IMR-90 (cell line): ENCODE measurements around the gene VPS18. TPM values are rescaled to one million over a fixed set of nuclear protein-coding genes. Genes with fewer than 3 reads are reported as not detected.

Experiments
- ATAC-seq: fragments of 200-7000 bp; cut with Tn5 transposase; 2 replicates; pipeline ENCODE4 v1.9.1; 2020; ENCODE audit warnings: low read depth, mild to moderate bottlenecking, moderate library complexity
- BruUV-seq: library from RNA; stranded (reverse); fragments of 400-500 nt; replicated peaks from 2 replicates; lab custom pipeline; 2021; lab: Mats Ljungman, UMichigan
- CTCF ChIA-PET: fragments of 300-600 bp; formaldehyde crosslinking; extraction: SDS; loops from one replicate; lab custom pipeline; 2021; ENCODE audit warnings: antibody characterized with exemption; lab: Yijun Ruan, JAX
- POLR2A ChIA-PET: fragments of 300-600 bp; sonication (Branson Sonifier 250); formaldehyde crosslinking; loops from one replicate; lab custom pipeline; 2022; ENCODE audit warnings: antibody characterized with exemption; ENCODE audit not compliant: unreplicated experiment; lab: Charles Lee
- DNase-seq: peaks from one replicate; pipeline ENCODE4 v3.0.0; 2013
- H2AFZ ChIP-seq: replicated peaks from 2 replicates; pipeline ENCODE3; 2013; ENCODE audit warnings: low read length, mild to moderate bottlenecking; ENCODE audit not compliant: poor library complexity
- H2AK5ac ChIP-seq: 2 replicates; pipeline ENCODE4 v1.6.1; 2013; ENCODE audit warnings: low read depth, low read length, inconsistent platforms
- H2AK9ac ChIP-seq: replicated peaks from 2 replicates; pipeline ENCODE3; 2013; ENCODE audit warnings: mild to moderate bottlenecking, low read depth, low read length, moderate library complexity; ENCODE audit not compliant: poor library complexity
- H2BK120ac ChIP-seq: 2 replicates; pipeline ENCODE4 v1.6.1; 2013; ENCODE audit warnings: low read depth, low read length, inconsistent platforms
- H2BK15ac ChIP-seq: 3 replicates; pipeline ENCODE4 v1.6.1; 2013; ENCODE audit warnings: low read depth, low read length, inconsistent platforms
- H2BK20ac ChIP-seq: 2 replicates; pipeline ENCODE4 v1.6.1; 2013; ENCODE audit warnings: low read depth, mild to moderate bottlenecking, inconsistent platforms, low read length, moderate library complexity
- H2BK5ac ChIP-seq: 2 replicates; pipeline ENCODE4 v1.6.1; 2013; ENCODE audit warnings: mild to moderate bottlenecking, low read depth, low read length, inconsistent platforms; ENCODE audit not compliant: poor library complexity, severe bottlenecking
- H3K14ac ChIP-seq: replicated peaks from 2 replicates; pipeline ENCODE4 v1.6.1; 2013; ENCODE audit warnings: low read depth, low read length, inconsistent platforms
- H3K18ac ChIP-seq: 2 replicates; pipeline ENCODE4 v1.6.1; 2013; ENCODE audit warnings: low read depth, low read length, control low read depth
- H3K23ac ChIP-seq: 2 replicates; pipeline ENCODE4 v1.6.1; 2013; ENCODE audit warnings: low read depth, low read length, inconsistent platforms
- H3K27ac ChIP-seq: 2 replicates; pipeline ENCODE4 v1.5.1; 2013; ENCODE audit warnings: mild to moderate bottlenecking, control low read depth, low read length; ENCODE audit not compliant: insufficient read depth
- H3K27me3 ChIP-seq: 2 replicates; pipeline ENCODE4 v1.6.1; 2013; ENCODE audit warnings: low read length; ENCODE audit not compliant: control insufficient read depth, insufficient read depth
- H3K36me3 ChIP-seq: 2 replicates; pipeline ENCODE4 v1.6.1; 2013; ENCODE audit warnings: low read length, mixed read lengths; ENCODE audit not compliant: control insufficient read depth, insufficient read depth
- H3K4ac ChIP-seq: 2 replicates; pipeline ENCODE4 v1.6.1; 2013; ENCODE audit warnings: low read depth, low read length, inconsistent platforms
- H3K4me1 ChIP-seq: 2 replicates; pipeline ENCODE4 v1.6.1; 2013; ENCODE audit warnings: low read length, mixed read lengths; ENCODE audit not compliant: control insufficient read depth, insufficient read depth
- H3K4me2 ChIP-seq: 2 replicates; pipeline ENCODE4 v1.6.1; 2013; ENCODE audit warnings: low read depth, mild to moderate bottlenecking, control low read depth, low read length, moderate library complexity
- H3K4me3 ChIP-seq: 2 replicates; pipeline ENCODE4 v1.5.1; 2013; ENCODE audit warnings: low read depth, mild to moderate bottlenecking, control low read depth, low read length, moderate library complexity; ENCODE audit not compliant: insufficient read depth
- H3K56ac ChIP-seq: 2 replicates; pipeline ENCODE4 v1.6.1; 2013; ENCODE audit warnings: low read length, inconsistent platforms; ENCODE audit not compliant: insufficient read depth; ENCODE audit errors: extremely low read depth
- H3K79me1 ChIP-seq, 2 experiments: 2 replicates each; pipeline ENCODE4 v1.6.1; 2013; ENCODE audit warnings: low read length in 2 of 2, inconsistent platforms in 1 of 2, low read depth in 1 of 2
- H3K9ac ChIP-seq: 2 replicates; pipeline ENCODE4 v1.6.1; 2013; ENCODE audit warnings: low read depth, low read length, control low read depth
- H3K9me1 ChIP-seq: 2 replicates; pipeline ENCODE4 v1.6.1; 2013; ENCODE audit warnings: low read length, inconsistent platforms; ENCODE audit not compliant: insufficient read depth
- H3K9me3 ChIP-seq: 2 replicates; pipeline ENCODE4 v1.6.1; 2013; ENCODE audit warnings: low read length; ENCODE audit not compliant: control insufficient read depth, insufficient read depth
- H4K20me1 ChIP-seq: 2 replicates; pipeline ENCODE4 v1.6.1; 2013; ENCODE audit warnings: low read length, inconsistent platforms; ENCODE audit not compliant: insufficient read depth
- H4K5ac ChIP-seq: 2 replicates; pipeline ENCODE4 v1.6.1; 2013; ENCODE audit warnings: mild to moderate bottlenecking, low read depth, low read length, control low read depth
- H4K8ac ChIP-seq, 2 experiments: 2 replicates each; pipeline ENCODE4 v1.6.1; 2013; ENCODE audit warnings: low read depth in 2 of 2, low read length in 2 of 2, control low read depth in 1 of 2, inconsistent platforms in 1 of 2
- H4K91ac ChIP-seq: 2 replicates; pipeline ENCODE4 v1.6.1; 2013; ENCODE audit warnings: low read depth, low read length, inconsistent platforms; ENCODE audit not compliant: insufficient read depth
- BHLHE40 ChIP-seq: fragments of 150-350 bp; IDR thresholded peaks from 2 replicates; pipeline ENCODE4 v1.6.1; 2016; ENCODE audit warnings: mild to moderate bottlenecking, low read depth, low read length
- FOS ChIP-seq: fragments of 150-350 bp; IDR thresholded peaks from 2 replicates; pipeline ENCODE4 v1.6.1; 2016; ENCODE audit warnings: low read depth, low read length
- MXI1 ChIP-seq: IDR thresholded peaks from 2 replicates; pipeline ENCODE4 v1.6.1; 2012; ENCODE audit warnings: low read depth, mild to moderate bottlenecking, low read length, moderate library complexity, borderline replicate concordance
- NFE2L2 ChIP-seq: fragments of 150-350 bp; IDR thresholded peaks from 2 replicates; pipeline ENCODE4 v1.6.1; 2016; ENCODE audit warnings: low read depth, mild to moderate bottlenecking, low read length
- RCOR1 ChIP-seq: IDR thresholded peaks from 2 replicates; pipeline ENCODE4 v1.6.1; 2012; ENCODE audit warnings: mild to moderate bottlenecking, low read length, improper control_type of control experiment; ENCODE audit not compliant: insufficient replicate concordance
- RFX5 ChIP-seq: IDR thresholded peaks from 2 replicates; pipeline ENCODE4 v1.8.0; 2012; ENCODE audit warnings: low read depth, mild to moderate bottlenecking, low read length, moderate library complexity
- WGBS, 2 experiments: methylation state at CpG; one replicate each; pipeline versions ENCODE4 v1.1.5 to v1.1.7; 2013; ENCODE audit warnings: missing lambda C conversion rate in 2 of 2; ENCODE audit not compliant: insufficient read length in 1 of 2; ENCODE audit errors: extremely low coverage in 2 of 2; 5-methylcytosine and 5-hydroxymethylcytosine counted together
- dilution Hi-C: fragments of 300-500 bp; cut with HindIII; formaldehyde crosslinking; loops from one replicate; pipeline ENCODE4 v1.14.3; 2018; ENCODE audit warnings: low sequenced_read_pairs; ENCODE audit not compliant: unreplicated experiment
- in situ Hi-C: fragments of 300-500 bp; cut with MboI; formaldehyde crosslinking; loops from 3 replicates; pipeline ENCODE4 v1.14.3; 2019; ENCODE audit warnings: low sequenced_read_pairs, inconsistent platforms, mixed read lengths
- intact Hi-C: fragments of 100-400 bp; cut with micrococcal nuclease; formaldehyde crosslinking; loops from 2 replicates; pipeline ENCODE4 v1.10.0; 2022
- polyA plus RNA-seq, 3 experiments: library from polyadenylated mRNA; depleted of rRNA; stranded (reverse); fragments of >200 nt; gene quantifications; 2 replicates each; pipeline ENCODE4 v1.2.3, GENCODE V29; 2012; ENCODE audit warnings: low replicate concordance in 1 of 3
- total RNA-seq: library from RNA; depleted of rRNA; stranded (reverse); fragments of >200 nt; gene quantifications from 2 replicates; pipeline ENCODE4 v1.2.3, GENCODE V29; 2012
- TF ChIP-seq, protein P1 (sequence below): fragments of 150-350 bp; IDR thresholded peaks from 2 replicates; pipeline ENCODE4 v1.6.1; 2016; ENCODE audit warnings: low read depth, mild to moderate bottlenecking, low read length, moderate library complexity, borderline replicate concordance

VPS18 gene
- total and polyA plus RNA-seq, 2 of the 4 experiments (the other 2 are of a cell fraction), result 19.3 to 32.3 TPM

DNA sequence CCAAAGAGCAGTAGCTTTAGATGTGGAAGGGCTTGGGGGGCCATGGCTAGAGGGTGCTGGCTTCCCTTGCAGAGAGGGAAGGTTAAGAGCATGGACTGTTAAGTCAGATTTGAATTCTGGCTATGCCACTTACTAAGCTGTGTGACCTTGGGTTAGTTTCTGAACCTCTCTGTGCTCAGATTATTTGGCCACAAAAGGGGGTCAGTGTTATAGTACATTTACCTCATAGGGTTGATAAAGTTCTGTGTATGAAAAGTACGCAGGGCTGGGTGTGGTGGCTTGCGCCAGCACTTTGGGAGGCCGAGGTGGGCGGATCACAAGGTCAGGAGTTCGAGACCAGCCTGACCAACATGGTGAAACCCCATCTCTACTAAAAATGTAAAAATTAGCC, 6.8 kb downstream of the VPS18 start:
- no peak for TF ChIP-seq FOS
- no peak for TF ChIP-seq RCOR1
- TF ChIP-seq BHLHE40, result no peak
- TF ChIP-seq MXI1, result no peak
- TF ChIP-seq RFX5, result no peak
- TF ChIP-seq, protein P1, sequence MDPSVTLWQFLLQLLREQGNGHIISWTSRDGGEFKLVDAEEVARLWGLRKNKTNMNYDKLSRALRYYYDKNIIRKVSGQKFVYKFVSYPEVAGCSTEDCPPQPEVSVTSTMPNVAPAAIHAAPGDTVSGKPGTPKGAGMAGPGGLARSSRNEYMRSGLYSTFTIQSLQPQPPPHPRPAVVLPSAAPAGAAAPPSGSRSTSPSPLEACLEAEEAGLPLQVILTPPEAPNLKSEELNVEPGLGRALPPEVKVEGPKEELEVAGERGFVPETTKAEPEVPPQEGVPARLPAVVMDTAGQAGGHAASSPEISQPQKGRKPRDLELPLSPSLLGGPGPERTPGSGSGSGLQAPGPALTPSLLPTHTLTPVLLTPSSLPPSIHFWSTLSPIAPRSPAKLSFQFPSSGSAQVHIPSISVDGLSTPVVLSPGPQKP, result no peak
- TF ChIP-seq NFE2L2, result no peak
- Histone ChIP-seq H2BK5ac (no peak overlapping the region), H3K56ac (no peak overlapping the region), H3K18ac (no peak overlapping the region), H3K4me2 (no peak overlapping the region), H4K20me1 (peaks cover 36% of the 10 kb centered on the region), H3K4me1 (peaks cover 5% of the 10 kb centered on the region), H3K36me3 (peaks cover 54% of the 10 kb centered on the region), H4K8ac (no peak overlapping the region), H3K79me1 (peaks cover 7 to 41% of the 10 kb centered on the region in 2 experiments; a peak in 3 of 4 replicates), H3K23ac (no peak overlapping the region), H2BK15ac (no peak overlapping the region), H3K27me3 (no peaks in the 10 kb centered on the region), H4K91ac (no peak overlapping the region), H3K4me3 (no peak overlapping the region), H3K9ac (no peak overlapping the region), H3K14ac (no peak overlapping the region), H3K4ac (no peak overlapping the region), H2AK5ac (no peak overlapping the region), H3K9me1 (no peaks in the 10 kb centered on the region), H2AFZ (no peak overlapping the region), H3K27ac (no peak overlapping the region), H2BK20ac (no peak overlapping the region), H3K9me3 (no peaks in the 10 kb centered on the region), H4K5ac (no peak overlapping the region), H2AK9ac (no peak overlapping the region), H2BK120ac (no peak overlapping the region)
- ChIA-PET CTCF (no interaction called here), POLR2A (no interaction called here)
- DNase-seq (no peak), ATAC-seq (no peak)
- dilution Hi-C loops (no loop called here), intact Hi-C loops (loop anchor here (10.0 kb wide), 1 partner anchor 214 kb away; the partner anchor contains the start of gene INO80), in situ Hi-C loops (loop anchor here (5.0 to 10.0 kb wide), 2 partner anchors 124 to 286 kb away; no protein-coding TSS in a partner anchor)
- whole genome bisulfite sequencing, 2 experiments, result no CpG with 5 or more reads among the region's 5 CpGs
- BruUV-seq, result no TSS peak
